Mesothelial cell of epicardium (in vitro differentiated cells): ENCODE measurements around the gene DOCK8. TPM values are rescaled to one million over a fixed set of nuclear protein-coding genes. Genes with fewer than 3 reads are reported as not detected.

Source experiments
- DNase-seq, 2 experiments: peaks; one replicate each; pipeline ENCODE4 v3.0.0; 2021; ENCODE audit warnings: low spot score in 2 of 2; ENCODE audit not compliant: unreplicated experiment in 2 of 2
- H3K27ac Mint-ChIP-seq: 2 replicates; pipeline ENCODE4 v1.8.0; 2021; ENCODE audit warnings: mixed read lengths
- H3K27me3 Mint-ChIP-seq: 2 replicates; pipeline ENCODE4 v1.8.0; 2021; ENCODE audit warnings: low read depth, mixed read lengths
- H3K36me3 Mint-ChIP-seq: 2 replicates; pipeline ENCODE4 v1.8.0; 2021; ENCODE audit warnings: mixed read lengths
- H3K4me1 Mint-ChIP-seq: 2 replicates; pipeline ENCODE4 v1.8.0; 2021; ENCODE audit warnings: mixed read lengths
- H3K4me3 Mint-ChIP-seq: 2 replicates; pipeline ENCODE4 v1.8.0; 2021; ENCODE audit warnings: mild to moderate bottlenecking, moderate library complexity, mixed read lengths
- H3K9me3 Mint-ChIP-seq: 2 replicates; pipeline ENCODE4 v1.8.0; 2021; ENCODE audit warnings: mixed read lengths
- total RNA-seq: library from RNA; stranded (reverse); gene quantifications from 3 replicates; pipeline ENCODE4 v1.2.1, GENCODE V29; 2021
- TF ChIP-seq, protein P1 (sequence below): fragments of 200-600 bp; sonication (generic); IDR thresholded peaks from one replicate; pipeline ENCODE4 v1.5.0; 2021; ENCODE audit warnings: antibody characterized with exemption; ENCODE audit not compliant: unreplicated experiment

Gene DOCK8
- total RNA-seq, 1 donor from 2014 or later, result 8.9 TPM

- no peak for DNase-seq
- no peaks in the 10 kb centered on the region for H3K27me3 Mint-ChIP-seq
- no peak overlapping the region for H3K4me3 Mint-ChIP-seq
- no peak overlapping the region for H3K27ac Mint-ChIP-seq
- H3K36me3 Mint-ChIP-seq, result no peaks in the 10 kb centered on the region
- TF ChIP-seq, protein P1, sequence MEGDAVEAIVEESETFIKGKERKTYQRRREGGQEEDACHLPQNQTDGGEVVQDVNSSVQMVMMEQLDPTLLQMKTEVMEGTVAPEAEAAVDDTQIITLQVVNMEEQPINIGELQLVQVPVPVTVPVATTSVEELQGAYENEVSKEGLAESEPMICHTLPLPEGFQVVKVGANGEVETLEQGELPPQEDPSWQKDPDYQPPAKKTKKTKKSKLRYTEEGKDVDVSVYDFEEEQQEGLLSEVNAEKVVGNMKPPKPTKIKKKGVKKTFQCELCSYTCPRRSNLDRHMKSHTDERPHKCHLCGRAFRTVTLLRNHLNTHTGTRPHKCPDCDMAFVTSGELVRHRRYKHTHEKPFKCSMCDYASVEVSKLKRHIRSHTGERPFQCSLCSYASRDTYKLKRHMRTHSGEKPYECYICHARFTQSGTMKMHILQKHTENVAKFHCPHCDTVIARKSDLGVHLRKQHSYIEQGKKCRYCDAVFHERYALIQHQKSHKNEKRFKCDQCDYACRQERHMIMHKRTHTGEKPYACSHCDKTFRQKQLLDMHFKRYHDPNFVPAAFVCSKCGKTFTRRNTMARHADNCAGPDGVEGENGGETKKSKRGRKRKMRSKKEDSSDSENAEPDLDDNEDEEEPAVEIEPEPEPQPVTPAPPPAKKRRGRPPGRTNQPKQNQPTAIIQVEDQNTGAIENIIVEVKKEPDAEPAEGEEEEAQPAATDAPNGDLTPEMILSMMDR, result no peak
- no peaks in the 10 kb centered on the region for H3K9me3 Mint-ChIP-seq
- peaks cover 3% of the 10 kb centered on the region for H3K4me1 Mint-ChIP-seq
Measured at GRCh38 chr9:335373-335772, 120.7 kb downstream of the DOCK8 start.

GRCh38 chr9:336039-336438 lies 121.4 kb downstream of the DOCK8 start:
- no peak for DNase-seq
- Mint-ChIP-seq H3K4me1 (peaks cover 8% of the 10 kb centered on the region), H3K27me3 (no peaks in the 10 kb centered on the region), H3K27ac (no peak overlapping the region), H3K9me3 (no peaks in the 10 kb centered on the region), H3K4me3 (no peak overlapping the region), H3K36me3 (no peaks in the 10 kb centered on the region)
- TF ChIP-seq, protein P1, result no peak

- DNase-seq, result no peak
- Mint-ChIP-seq H3K27me3 (no peaks in the 10 kb centered on the region), H3K27ac (no peak overlapping the region), H3K4me1 (peaks cover 8% of the 10 kb centered on the region), H3K36me3 (no peaks in the 10 kb centered on the region), H3K4me3 (no peak overlapping the region), H3K9me3 (no peaks in the 10 kb centered on the region)
- TF ChIP-seq, protein P1, result no peak
Measured at GRCh38 chr9:338602-339001, 123.9 kb downstream of the DOCK8 start.

- H3K27ac Mint-ChIP-seq, result no peak overlapping the region
- no peaks in the 10 kb centered on the region for H3K36me3 Mint-ChIP-seq
- H3K9me3 Mint-ChIP-seq, result no peaks in the 10 kb centered on the region
- TF ChIP-seq, protein P1, result no peak
- DNase-seq, result no peak
- H3K4me3 Mint-ChIP-seq, result no peak overlapping the region
- peaks cover 9% of the 10 kb centered on the region for H3K4me1 Mint-ChIP-seq
- no peaks in the 10 kb centered on the region for H3K27me3 Mint-ChIP-seq
Measured at GRCh38 chr9:341634-342421, 127.2 kb downstream of the DOCK8 start.

DNA sequence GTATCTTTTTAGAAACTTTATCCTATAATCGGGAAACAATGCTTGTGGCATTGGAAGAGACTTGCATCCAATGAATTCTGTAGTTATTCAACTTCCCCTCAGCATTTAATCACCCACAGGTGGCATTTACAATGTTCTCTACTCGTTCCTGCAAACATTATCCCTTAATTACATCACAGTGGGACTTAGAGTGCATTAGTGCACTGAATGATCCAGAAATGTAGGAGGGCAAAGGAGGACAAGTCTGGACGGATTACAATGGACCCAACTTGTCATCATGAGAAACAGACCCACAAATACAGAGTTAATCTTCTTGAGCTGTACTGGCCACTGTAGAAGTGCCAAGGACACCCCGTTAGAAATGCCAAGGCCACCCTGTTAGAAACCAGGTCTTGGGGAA lies 129.1 kb downstream of the DOCK8 start:
- Mint-ChIP-seq H3K4me1 (peaks cover 19% of the 10 kb centered on the region), H3K27me3 (peaks cover 1% of the 10 kb centered on the region), H3K36me3 (no peaks in the 10 kb centered on the region), H3K4me3 (no peak overlapping the region), H3K9me3 (no peaks in the 10 kb centered on the region), H3K27ac (no peak overlapping the region)
- TF ChIP-seq, protein P1, result no peak
- DNase-seq, result no peak
